ENCODE data around the gene PAPOLA.
A peak's percentile ranks its signal among the peaks of the same experiment; 100 is the strongest.

Gene PAPOLA

GRCh38 chr14:96580566-96580965 lies 78.4 kb downstream of the PAPOLA start:
- ChIA-PET CTCF (interaction anchor here (0.9 to 2.2 kb wide), 3 partner anchors 13 to 162 kb away, joined by 3 to 11 read pairs (median 9); no protein-coding TSS in a partner anchor), POLR2A (no interaction called here)
- H3K9me3 ChIP-seq (ENCODE audit: control insufficient read depth, insufficient read depth, low read depth, low read length), result no peaks in the 10 kb centered on the region
- no peaks in the 10 kb centered on the region for H3K36me3 ChIP-seq (ENCODE audit: control insufficient read depth in 2 of 2, insufficient read depth in 1 of 2, low read length in 2 of 2)
- no peak overlapping the region for H3K27ac ChIP-seq (ENCODE audit: extremely low read depth, low read depth, low read length)
- H3K4me1 ChIP-seq (ENCODE audit: control insufficient read depth, insufficient read depth, low read length), result no peaks in the 10 kb centered on the region
- no peak overlapping the region for H3K4me3 ChIP-seq (ENCODE audit: low read depth, low read length)
- TF ChIP-seq ZNF18 (tag by site-specific recombination; IDR thresholded peaks at IDR 0.05) (no peak), ZBTB20 (tag by site-specific recombination; IDR thresholded peaks at IDR 0.05) (no peak), ZNF184 (tag by site-specific recombination; IDR thresholded peaks at IDR 0.05) (no peak), ZBTB6 (tag by site-specific recombination; IDR thresholded peaks at IDR 0.05) (no peak), EGR2 (tag by site-specific recombination; IDR thresholded peaks at IDR 0.05; ENCODE audit: low read depth) (no peak), ZXDB (tag by site-specific recombination; IDR thresholded peaks at IDR 0.05) (no peak), ZNF585B (tag by site-specific recombination; IDR thresholded peaks at IDR 0.05) (no peak)

GRCh38 chr14:96581026-96581425 lies 78.8 kb downstream of the PAPOLA start:
- Histone ChIP-seq H3K27ac (ENCODE audit: extremely low read depth, low read depth, low read length) (no peak overlapping the region), H3K4me1 (ENCODE audit: control insufficient read depth, insufficient read depth, low read length) (no peaks in the 10 kb centered on the region), H3K36me3 (ENCODE audit: control insufficient read depth in 2 of 2, insufficient read depth in 1 of 2, low read length in 2 of 2) (no peaks in the 10 kb centered on the region), H3K4me3 (ENCODE audit: low read depth, low read length) (no peak overlapping the region), H3K9me3 (ENCODE audit: control insufficient read depth, insufficient read depth, low read depth, low read length) (no peaks in the 10 kb centered on the region)
- POLR2A ChIA-PET, result no interaction called here
- TF ChIP-seq ZNF548 (tag by site-specific recombination; IDR thresholded peaks at IDR 0.05), result no peak
- TF ChIP-seq ZNF792 (tag by site-specific recombination; IDR thresholded peaks at IDR 0.05), result no peak
- CTCF ChIA-PET, result interaction anchor here (0.6 to 1.9 kb wide), 3 partner anchors 160 to 305 kb away, joined by 3 to 11 read pairs (median 3); no protein-coding TSS in a partner anchor

GRCh38 chr14:96581902-96582301 lies 79.7 kb downstream of the PAPOLA start:
- Histone ChIP-seq H3K9me3 (ENCODE audit: control insufficient read depth, insufficient read depth, low read depth, low read length) (no peaks in the 10 kb centered on the region), H3K4me3 (ENCODE audit: low read depth, low read length) (no peak overlapping the region), H3K36me3 (ENCODE audit: control insufficient read depth in 2 of 2, insufficient read depth in 1 of 2, low read length in 2 of 2) (no peaks in the 10 kb centered on the region), H3K4me1 (ENCODE audit: control insufficient read depth, insufficient read depth, low read length) (no peaks in the 10 kb centered on the region), H3K27ac (ENCODE audit: extremely low read depth, low read depth, low read length) (no peak overlapping the region)
- no peak for TF ChIP-seq ZNF488 (tag by site-specific recombination; IDR thresholded peaks at IDR 0.05)
- peak; percentile 94 for TF ChIP-seq KLF9 (tag by site-specific recombination; IDR thresholded peaks at IDR 0.05; ENCODE audit: low read depth)
- no peak for TF ChIP-seq ZNF302 (tag by site-specific recombination; IDR thresholded peaks at IDR 0.05; ENCODE audit: low read depth)
- no peak for TF ChIP-seq ZNF792 (tag by site-specific recombination; IDR thresholded peaks at IDR 0.05)
- ChIA-PET CTCF (interaction anchor here (0.5 to 3.6 kb wide), 4 partner anchors 158 to 271 kb away, joined by 3 to 33 read pairs (median 3); no protein-coding TSS in a partner anchor), POLR2A (no interaction called here)

GRCh38 chr14:96582411-96582961 lies 80.3 kb downstream of the PAPOLA start:
- no peak overlapping the region for H3K4me3 ChIP-seq (ENCODE audit: low read depth, low read length)
- H3K27ac ChIP-seq (ENCODE audit: extremely low read depth, low read depth, low read length), result no peak overlapping the region
- ChIA-PET POLR2A (no interaction called here), CTCF (interaction anchor here (0.5 to 3.6 kb wide), 3 partner anchors 158 to 271 kb away, joined by 3 to 33 read pairs (median 3); no protein-coding TSS in a partner anchor)
- H3K9me3 ChIP-seq (ENCODE audit: control insufficient read depth, insufficient read depth, low read depth, low read length), result no peaks in the 10 kb centered on the region
- TF ChIP-seq RBAK (tag by site-specific recombination; IDR thresholded peaks at IDR 0.05) (no peak), ZBTB26 (tag by site-specific recombination; optimal IDR thresholded peaks at IDR 0.05) (no peak), ELK4 (IDR thresholded peaks at IDR 0.05; ENCODE audit: borderline replicate concordance, low read depth, low read length) (no peak), ZNF132 (tag by site-specific recombination; IDR thresholded peaks at IDR 0.05; ENCODE audit: borderline replicate concordance) (no peak), ZNF785 (tag by site-specific recombination; IDR thresholded peaks at IDR 0.05) (no peak), ZNF18 (tag by site-specific recombination; IDR thresholded peaks at IDR 0.05) (no peak), OVOL3 (tag by site-specific recombination; IDR thresholded peaks at IDR 0.05) (no peak)
- no peaks in the 10 kb centered on the region for H3K36me3 ChIP-seq (ENCODE audit: control insufficient read depth in 2 of 2, insufficient read depth in 1 of 2, low read length in 2 of 2)
- no peaks in the 10 kb centered on the region for H3K4me1 ChIP-seq (ENCODE audit: control insufficient read depth, insufficient read depth, low read length)

Data from HEK293 (cell line).